ENCODE results near the gene EFHD1.
"Not testable (repeated sequence)": the region's sequence is repeated elsewhere in the genome, so short reads cannot be mapped to it uniquely, and the experiment has no call there.

Gene EFHD1

DNA sequence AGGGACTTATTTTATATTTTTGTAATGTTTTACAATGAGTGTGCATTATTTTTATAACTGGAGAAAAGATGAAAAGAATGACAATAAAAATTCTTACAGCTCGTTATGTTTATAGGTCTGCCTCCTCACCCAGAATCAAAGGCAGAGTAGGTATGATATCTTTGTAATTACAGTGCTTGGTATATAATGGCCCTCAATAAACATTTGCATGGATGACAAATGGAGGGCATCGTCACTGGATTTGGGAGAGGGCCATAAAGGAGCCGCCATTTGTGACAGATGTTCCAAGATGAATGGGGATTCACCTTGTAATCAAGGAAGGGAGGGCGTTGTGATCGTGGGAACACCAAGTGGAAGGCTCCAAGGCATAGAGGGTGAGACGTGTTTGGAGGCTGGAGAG lies 41.1 kb downstream of the EFHD1 start:
- no peak overlapping the region for H3K4me3 Mint-ChIP-seq
- peaks cover 6% of the 10 kb centered on the region for H3K36me3 Mint-ChIP-seq (ENCODE audit: low read depth)
- H3K27me3 Mint-ChIP-seq (ENCODE audit: low read depth), result no peaks in the 10 kb centered on the region
- no peaks in the 10 kb centered on the region for H3K4me1 Mint-ChIP-seq
- no peak overlapping the region for H3K27ac Mint-ChIP-seq
- TF ChIP-seq, protein P1, sequence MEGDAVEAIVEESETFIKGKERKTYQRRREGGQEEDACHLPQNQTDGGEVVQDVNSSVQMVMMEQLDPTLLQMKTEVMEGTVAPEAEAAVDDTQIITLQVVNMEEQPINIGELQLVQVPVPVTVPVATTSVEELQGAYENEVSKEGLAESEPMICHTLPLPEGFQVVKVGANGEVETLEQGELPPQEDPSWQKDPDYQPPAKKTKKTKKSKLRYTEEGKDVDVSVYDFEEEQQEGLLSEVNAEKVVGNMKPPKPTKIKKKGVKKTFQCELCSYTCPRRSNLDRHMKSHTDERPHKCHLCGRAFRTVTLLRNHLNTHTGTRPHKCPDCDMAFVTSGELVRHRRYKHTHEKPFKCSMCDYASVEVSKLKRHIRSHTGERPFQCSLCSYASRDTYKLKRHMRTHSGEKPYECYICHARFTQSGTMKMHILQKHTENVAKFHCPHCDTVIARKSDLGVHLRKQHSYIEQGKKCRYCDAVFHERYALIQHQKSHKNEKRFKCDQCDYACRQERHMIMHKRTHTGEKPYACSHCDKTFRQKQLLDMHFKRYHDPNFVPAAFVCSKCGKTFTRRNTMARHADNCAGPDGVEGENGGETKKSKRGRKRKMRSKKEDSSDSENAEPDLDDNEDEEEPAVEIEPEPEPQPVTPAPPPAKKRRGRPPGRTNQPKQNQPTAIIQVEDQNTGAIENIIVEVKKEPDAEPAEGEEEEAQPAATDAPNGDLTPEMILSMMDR (IDR thresholded peaks at IDR 0.05; ENCODE audit: unreplicated experiment in 3 of 3), result no peak
- H3K9me3 Mint-ChIP-seq, result no peaks in the 10 kb centered on the region

DNA sequence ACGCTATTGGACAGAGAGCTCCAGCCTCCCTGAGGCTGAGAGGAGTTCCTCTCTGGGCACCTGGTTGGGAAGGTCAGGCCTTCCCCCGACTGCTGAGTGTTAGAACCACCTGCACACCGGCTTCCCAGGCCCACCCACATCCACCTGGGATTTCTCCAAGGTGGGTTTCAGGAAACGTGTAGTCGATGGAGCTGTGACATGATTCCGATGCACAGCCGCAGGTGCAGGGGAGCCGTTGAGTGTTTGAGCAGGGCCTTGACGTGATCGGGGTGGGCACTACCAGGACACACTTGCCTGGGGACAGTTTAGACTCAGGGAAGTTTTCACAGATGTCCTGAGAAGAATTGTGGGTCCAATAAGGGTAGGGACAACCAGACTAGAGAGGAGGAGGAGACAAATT lies 42.0 kb downstream of the EFHD1 start:
- Mint-ChIP-seq H3K36me3 (ENCODE audit: low read depth) (peaks cover 6% of the 10 kb centered on the region), H3K27me3 (ENCODE audit: low read depth) (no peaks in the 10 kb centered on the region), H3K9me3 (no peaks in the 10 kb centered on the region), H3K4me1 (no peaks in the 10 kb centered on the region), H3K4me3 (no peak overlapping the region), H3K27ac (no peak overlapping the region)
- TF ChIP-seq, protein P1 (IDR thresholded peaks at IDR 0.05; ENCODE audit: unreplicated experiment in 3 of 3), result no peak

DNA sequence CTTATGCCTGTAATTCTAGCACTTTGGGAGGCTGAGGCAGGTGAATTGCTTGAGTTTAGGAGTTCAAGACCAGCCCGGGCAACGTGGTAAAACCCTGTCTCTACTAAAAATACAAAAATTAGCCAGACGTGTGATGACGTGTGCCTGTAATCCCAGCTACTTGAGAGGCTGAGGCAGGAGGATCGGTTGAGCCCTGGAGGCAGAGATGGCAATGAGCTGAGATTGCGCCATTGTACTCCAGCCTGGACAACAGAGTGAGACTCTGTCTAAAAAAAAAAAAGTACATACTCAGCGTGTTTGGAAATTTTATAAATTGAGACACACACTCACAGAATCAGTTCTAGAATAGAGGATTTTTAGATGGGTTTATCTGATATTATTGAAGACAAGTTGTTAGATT lies 46.6 kb downstream of the EFHD1 start:
- Mint-ChIP-seq H3K9me3 (no peaks in the 10 kb centered on the region), H3K27ac (no peak overlapping the region), H3K27me3 (ENCODE audit: low read depth) (no peaks in the 10 kb centered on the region), H3K4me3 (no peak overlapping the region), H3K36me3 (ENCODE audit: low read depth) (peaks cover 4% of the 10 kb centered on the region), H3K4me1 (no peaks in the 10 kb centered on the region)
- TF ChIP-seq, protein P1 (IDR thresholded peaks at IDR 0.05; ENCODE audit: unreplicated experiment in 3 of 3), result no peak

DNA sequence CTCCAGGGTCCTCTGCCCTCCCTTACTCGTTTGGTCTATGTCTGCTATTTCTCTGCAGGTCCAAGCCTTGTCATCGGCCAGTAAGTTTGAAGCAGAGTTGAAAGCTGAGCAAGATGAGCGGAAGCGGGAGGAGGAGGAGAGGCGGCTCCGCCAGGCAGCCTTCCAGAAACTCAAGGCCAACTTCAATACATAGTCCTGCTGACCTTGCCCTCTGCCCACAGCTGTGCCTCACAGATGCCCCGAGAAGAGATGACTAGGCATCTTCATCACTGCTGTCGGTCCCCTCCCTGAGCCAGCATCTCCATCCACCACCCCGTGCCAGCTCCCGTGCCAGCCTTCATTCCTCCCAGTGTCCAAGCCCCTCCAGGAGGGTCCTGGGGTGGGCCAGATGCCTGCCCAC lies 48.1 kb downstream of the EFHD1 start:
- Mint-ChIP-seq H3K27ac (no peak overlapping the region), H3K36me3 (ENCODE audit: low read depth) (peaks cover 2% of the 10 kb centered on the region), H3K27me3 (ENCODE audit: low read depth) (no peaks in the 10 kb centered on the region), H3K9me3 (no peaks in the 10 kb centered on the region), H3K4me3 (no peak overlapping the region), H3K4me1 (no peaks in the 10 kb centered on the region)
- TF ChIP-seq, protein P1 (IDR thresholded peaks at IDR 0.05; ENCODE audit: unreplicated experiment in 3 of 3), result no peak

DNA sequence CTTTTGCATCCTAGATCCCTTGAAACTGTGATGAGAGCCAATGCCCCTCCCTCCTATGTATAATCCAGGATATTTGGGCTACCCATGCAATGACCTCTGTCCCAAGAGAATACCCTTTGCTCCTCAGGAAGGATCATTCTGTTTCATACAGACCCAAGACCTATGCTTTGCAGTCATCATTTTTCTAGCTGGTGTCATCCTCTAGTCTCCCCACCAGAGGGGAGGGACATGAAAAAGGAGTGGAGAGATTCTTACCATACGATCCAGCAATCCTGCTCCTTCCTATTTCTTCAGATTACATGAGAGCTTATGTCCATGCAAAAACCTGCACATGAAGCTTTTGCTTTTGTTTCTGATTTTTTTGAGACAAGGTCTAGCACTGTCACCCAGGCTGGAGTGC lies 50.0 kb downstream of the EFHD1 start:
- Mint-ChIP-seq H3K27ac (no peak overlapping the region), H3K4me3 (no peak overlapping the region), H3K4me1 (peaks cover 5% of the 10 kb centered on the region), H3K9me3 (no peaks in the 10 kb centered on the region), H3K36me3 (ENCODE audit: low read depth) (no peaks in the 10 kb centered on the region), H3K27me3 (ENCODE audit: low read depth) (no peaks in the 10 kb centered on the region)
- TF ChIP-seq, protein P1 (IDR thresholded peaks at IDR 0.05; ENCODE audit: unreplicated experiment in 3 of 3), result no peak

DNA sequence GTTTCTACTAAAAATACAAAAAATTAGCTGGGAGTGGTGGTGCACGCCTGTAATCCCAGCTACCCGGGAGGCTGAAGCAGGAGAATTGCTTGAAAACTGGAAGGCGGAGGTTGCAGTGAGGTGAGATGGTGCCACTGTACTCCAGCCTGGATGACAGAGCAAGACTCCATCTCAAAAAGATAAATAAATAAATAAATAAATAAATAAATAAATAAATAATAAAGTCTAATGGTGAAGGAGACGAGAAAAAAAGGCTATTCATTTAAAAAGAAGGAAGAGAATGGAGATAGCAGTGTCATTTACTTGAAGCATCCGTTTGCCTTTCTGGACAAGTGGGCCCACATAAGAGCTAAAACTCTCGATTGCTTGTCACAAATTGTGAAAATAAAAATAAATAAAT lies 52.0 kb downstream of the EFHD1 start:
- H3K27me3 Mint-ChIP-seq (ENCODE audit: low read depth); H3K36me3 Mint-ChIP-seq (ENCODE audit: low read depth); H3K27ac Mint-ChIP-seq; H3K4me3 Mint-ChIP-seq; H3K9me3 Mint-ChIP-seq: not testable (repeated sequence)
- H3K4me1 Mint-ChIP-seq, result peaks cover 14% of the 10 kb centered on the region

Measured in nephron (organoid).